T1000 (cell line): ENCODE results near the gene ACBD4.
A peak's percentile ranks its signal among the peaks of the same experiment; 100 is the strongest.
"Not testable (repeated sequence)": the region's sequence is repeated elsewhere in the genome, so short reads cannot be mapped to it uniquely, and the experiment has no call there.

Experiments used
- DNase-seq: peaks from one replicate; lab custom pipeline; 2025; ENCODE audit warnings: mixed read lengths; lab: John Stamatoyannopoulos, UW

Gene ACBD4

GRCh38 chr17:45119964-45120363 is 15.5 kb upstream of the ACBD4 start:
- DNase-seq = no peak

GRCh38 chr17:45120558-45120957 is 14.9 kb upstream of the ACBD4 start:
- no peak for DNase-seq

- no peak for DNase-seq
Measured at GRCh38 chr17:45121055-45121454, 14.4 kb upstream of the ACBD4 start.

- DNase-seq = no peak
Measured at GRCh38 chr17:45123076-45123770, 12.3 kb upstream of the ACBD4 start.

GRCh38 chr17:45123930-45124796 is 11.3 kb upstream of the ACBD4 start:
- DNase-seq = peak; percentile 74

- DNase-seq = not testable (repeated sequence)
Measured at GRCh38 chr17:45124797-45125122, 10.7 kb upstream of the ACBD4 start.

GRCh38 chr17:45125509-45125908 is 10.0 kb upstream of the ACBD4 start:
- no peak for DNase-seq

- DNase-seq = no peak
Measured at GRCh38 chr17:45127207-45127547, 8.3 kb upstream of the ACBD4 start.

- DNase-seq = peak; percentile 38
Measured at GRCh38 chr17:45127548-45128300, 7.8 kb upstream of the ACBD4 start.

GRCh38 chr17:45128331-45128730 is 7.2 kb upstream of the ACBD4 start:
- DNase-seq = no peak

- DNase-seq = no peak
Measured at GRCh38 chr17:45128989-45129388, 6.5 kb upstream of the ACBD4 start.

GRCh38 chr17:45129426-45129939 is 6.0 kb upstream of the ACBD4 start:
- DNase-seq = no peak

GRCh38 chr17:45129940-45130680 is 5.4 kb upstream of the ACBD4 start:
- DNase-seq = peak; percentile 57

- DNase-seq = no peak
Measured at GRCh38 chr17:45130681-45131615, 4.5 kb upstream of the ACBD4 start.

GRCh38 chr17:45131616-45132319 is 3.7 kb upstream of the ACBD4 start:
- DNase-seq = peak; percentile 17

- no peak for DNase-seq
Measured at GRCh38 chr17:45132320-45132571, 3.2 kb upstream of the ACBD4 start, which contains the start of gene PLCD3. TSS of gene PLCD3 (minus strand) at chr17:45132515. CDS start at chr17:45132410, 105 bp downstream.

- peak; percentile 74 for DNase-seq
Measured at GRCh38 chr17:45132572-45133463, 2.7 kb upstream of the ACBD4 start.

GRCh38 chr17:45135978-45136791 is 698 bp downstream of the ACBD4 start:
- no peak for DNase-seq
